HG03280 (cell line): ENCODE measurements around the gene FANCM.

Experiments
- ATAC-seq: cut with Tn5 transposase; IDR thresholded peaks from one replicate; pipeline ENCODE4 v1.9.1; 2021; ENCODE audit warnings: mild to moderate bottlenecking, moderate library complexity; ENCODE audit not compliant: unreplicated experiment

FANCM gene

DNA sequence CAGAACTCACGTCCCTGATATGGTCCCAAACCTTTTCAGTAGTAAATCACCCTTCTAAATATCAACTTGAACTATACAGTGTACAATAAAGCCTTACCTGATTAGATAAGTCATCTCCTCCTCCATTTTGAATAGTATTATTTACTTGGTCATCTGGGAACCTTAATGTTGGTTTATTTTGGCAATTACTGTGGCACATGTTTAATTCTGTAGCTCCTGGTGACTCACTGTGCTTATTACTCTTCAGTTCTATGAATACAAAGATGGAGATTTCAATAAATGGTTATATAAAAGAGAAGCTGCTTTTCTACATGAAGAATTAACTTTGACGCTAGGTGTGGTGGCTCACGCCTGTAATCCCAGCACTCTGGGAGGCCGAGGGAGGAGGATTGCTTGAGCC, 91.8 kb downstream of the FANCM start:
- no peak for ATAC-seq

- ATAC-seq = no peak
Observed at GRCh38 chr14:45238988-45239387, 103.3 kb downstream of the FANCM start.

DNA sequence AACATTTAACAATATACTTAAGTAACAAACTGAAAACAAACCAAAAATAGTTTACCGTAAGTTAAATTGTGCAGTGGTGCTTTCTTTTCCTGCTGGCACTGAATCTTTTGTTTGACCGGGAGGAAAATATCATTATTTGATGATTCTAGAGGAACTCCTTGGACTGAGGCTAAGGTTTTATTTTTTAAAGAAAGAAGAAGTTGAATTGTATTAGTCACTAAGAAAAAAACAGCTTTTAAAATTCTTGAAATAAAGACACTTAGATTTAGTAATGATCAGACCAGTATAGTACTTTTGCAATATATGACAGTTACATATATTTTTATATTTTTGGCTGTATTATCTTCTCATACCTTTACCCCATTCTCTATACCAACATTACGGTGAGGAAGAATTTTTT, 107.0 kb downstream of the FANCM start:
- ATAC-seq = no peak

- ATAC-seq = no peak
Observed at GRCh38 chr14:45246151-45246550, 110.4 kb downstream of the FANCM start.

GRCh38 chr14:45246691-45247090, 111.0 kb downstream of the FANCM start:
- ATAC-seq = no peak

DNA sequence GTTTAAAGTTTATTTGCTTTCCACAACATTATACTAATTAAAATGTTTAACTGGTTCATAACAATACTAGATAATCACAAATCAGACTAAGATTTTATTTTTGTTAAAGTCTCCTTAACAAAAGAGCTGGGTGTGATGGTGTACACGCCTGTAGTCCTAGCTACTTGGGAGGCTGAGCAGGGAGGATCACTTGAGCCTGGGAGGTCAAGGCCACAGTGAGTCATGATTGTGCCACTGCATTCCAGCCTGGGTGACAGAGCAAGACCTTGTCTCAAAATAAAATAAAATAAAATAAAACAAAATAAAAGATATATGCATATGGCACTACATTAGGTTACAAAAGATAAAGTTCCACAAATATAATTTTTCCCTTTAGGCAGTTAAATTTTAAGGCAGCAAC, 111.7 kb downstream of the FANCM start:
- no peak for ATAC-seq

DNA sequence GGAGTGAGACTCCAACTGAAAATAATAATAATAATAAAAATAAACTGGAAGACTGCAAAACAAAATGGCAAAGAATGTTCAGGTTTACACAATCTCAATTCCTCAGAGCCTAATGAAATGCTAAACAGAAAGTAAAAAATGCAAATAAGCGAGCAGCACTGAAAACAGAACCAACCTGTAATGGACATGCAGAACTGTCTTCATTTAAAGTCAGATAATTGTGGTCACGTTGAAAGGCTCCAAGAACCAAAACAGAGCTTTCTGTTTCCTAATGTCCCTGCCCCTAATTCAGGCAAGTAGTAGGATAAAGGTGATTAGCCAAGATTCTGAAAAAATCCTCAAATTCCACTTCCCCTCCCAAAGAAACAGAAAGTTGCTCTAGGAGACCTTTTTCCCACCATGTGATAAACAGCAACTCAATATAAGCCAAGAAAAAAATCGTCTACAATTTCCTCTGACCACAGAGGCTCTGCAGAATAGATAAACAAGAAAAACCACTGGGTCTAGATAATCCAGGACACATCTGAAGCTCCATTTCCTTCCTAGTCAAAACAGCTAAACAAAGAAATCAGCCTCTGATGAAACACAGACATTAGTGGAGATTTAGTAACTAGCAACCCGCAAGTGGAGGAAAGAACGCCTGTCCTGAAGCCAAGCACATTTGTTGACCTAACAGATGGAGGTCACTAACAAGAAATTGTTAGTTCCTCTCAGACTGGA, 114.3 kb downstream of the FANCM start:
- ATAC-seq = peak; percentile 34
